AG09319 (cell line): Measurements from ENCODE around the gene C22orf23.

ENCODE experiments used
- DNase-seq: peaks from one replicate; pipeline ENCODE4 v3.0.0-alpha.2; 2010; ENCODE audit warnings: low read depth; ENCODE audit errors: extremely low read depth
- CTCF ChIP-seq: IDR thresholded peaks from 2 replicates; pipeline ENCODE4 v1.5.1; 2011; ENCODE audit warnings: low read depth, mild to moderate bottlenecking, inconsistent platforms, low read length, moderate library complexity

The C22orf23 gene

GRCh38 chr22:37932401-37932800, 21.0 kb downstream of the C22orf23 start:
- TF ChIP-seq CTCF = no peak
- no peak for DNase-seq

- DNase-seq = no peak
- no peak for TF ChIP-seq CTCF
Observed at GRCh38 chr22:37931893-37932389, 21.5 kb downstream of the C22orf23 start.

- DNase-seq = no peak
- no peak for TF ChIP-seq CTCF
Observed at GRCh38 chr22:37930952-37931440, 22.4 kb downstream of the C22orf23 start.

GRCh38 chr22:37930270-37930951, 23.0 kb downstream of the C22orf23 start:
- DNase-seq = no peak
- peak; percentile 55 for TF ChIP-seq CTCF

GRCh38 chr22:37929390-37929789, 24.0 kb downstream of the C22orf23 start:
- no peak for TF ChIP-seq CTCF
- no peak for DNase-seq

- DNase-seq = no peak
- no peak for TF ChIP-seq CTCF
Observed at GRCh38 chr22:37927637-37927936, 25.8 kb downstream of the C22orf23 start.

GRCh38 chr22:37926771-37927636, 26.4 kb downstream of the C22orf23 start:
- no peak for TF ChIP-seq CTCF

More at GRCh38 chr22:37926771-37927636, 26.4 kb downstream of the C22orf23 start:
- DNase-seq = no peak
